ENCODE data around the gene C5orf24. TPM values are rescaled to one million over a fixed set of nuclear protein-coding genes. Genes with fewer than 3 reads are reported as not detected.

Gene C5orf24
- total RNA-seq: 33.4 and 35.9 TPM in 2 replicates

GRCh38 chr5:134845852-134846640 lies at the start of gene C5orf24:
TSS of gene C5orf24 (plus strand) at chr5:134845968. CDS start at chr5:134854901, 8,933 bp downstream.

GRCh38 chr5:134873987-134874830 lies 28.4 kb downstream of the C5orf24 start, which contains the start of gene TXNDC15:
TSS of gene TXNDC15 (plus strand) at chr5:134874371. CDS start at chr5:134874428, 57 bp downstream.

DNA sequence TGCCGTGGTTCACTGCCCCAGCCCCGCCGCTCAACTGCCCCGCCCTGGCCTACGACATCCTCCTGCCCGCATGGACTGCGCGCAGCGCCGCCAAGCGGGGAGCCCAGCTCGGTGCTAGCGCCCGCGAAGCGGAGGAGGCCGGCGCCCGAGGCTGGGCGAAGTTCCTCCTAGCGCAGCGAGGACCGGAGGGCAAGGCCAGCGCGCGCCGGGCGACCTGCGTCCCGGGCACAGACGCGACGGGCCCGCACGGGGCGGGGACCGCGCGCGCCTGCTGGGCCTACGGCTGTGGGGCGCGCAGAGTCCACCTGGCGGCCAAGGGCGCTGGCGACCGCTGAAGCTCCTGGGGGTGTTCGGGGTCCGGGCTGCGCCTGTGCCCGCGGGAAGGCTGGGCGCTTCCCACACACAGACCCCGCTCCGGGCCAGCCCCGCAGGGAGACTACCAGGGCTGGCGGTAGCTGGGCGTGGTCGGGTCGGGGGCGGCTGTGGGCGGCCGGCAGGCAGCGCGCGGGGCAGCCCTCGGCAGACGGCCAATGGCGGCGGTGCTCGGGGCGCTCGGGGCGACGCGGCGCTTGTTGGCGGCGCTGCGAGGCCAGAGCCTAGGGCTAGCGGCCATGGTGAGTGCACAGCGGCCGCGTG lies 59.0 kb downstream of the C5orf24 start, which contains the start of gene PCBD2:
Gene PCBD2 (plus strand): TSS at position 522 of the 636 bp plus-strand sequence. CDS start 9 bp downstream, at position 531.

Other genes with a start within 250 kb of the C5orf24 start
- 29.3 and 35.1 TPM in 2 replicates for gene SAR1B, start 213.1 kb upstream of the C5orf24 start, total RNA-seq
- 15.7 and 15.9 TPM in 2 replicates for gene SEC24A, start 197.2 kb upstream of the C5orf24 start, total RNA-seq
- 18.3 and 21.9 TPM in 2 replicates for gene CAMLG, start 107.4 kb upstream of the C5orf24 start, total RNA-seq
- gene DDX46, start 87.2 kb upstream of the C5orf24 start, total RNA-seq: 21.4 and 30.4 TPM in 2 replicates
- gene TXNDC15, start 28.4 kb downstream of the C5orf24 start, total RNA-seq: 64.4 and 70.9 TPM in 2 replicates
- 4.3 and 5.0 TPM in 2 replicates for gene PCBD2, start 59.2 kb downstream of the C5orf24 start, total RNA-seq
- gene CATSPER3, start 121.9 kb downstream of the C5orf24 start, total RNA-seq: 0.40 TPM in 1 of 2 replicates, not detected in the other
- not detected in 2 replicates for gene PITX1, start 188.3 kb downstream of the C5orf24 start, total RNA-seq